ENCODE data around the gene ZBTB7C.

Gene ZBTB7C

GRCh38 chr18:48188609-48189008, 220.6 kb downstream of the ZBTB7C start:
- no peak for TF ChIP-seq CTCF (IDR thresholded peaks at IDR 0.05)

GRCh38 chr18:48186861-48187260, 222.3 kb downstream of the ZBTB7C start:
- no peak for TF ChIP-seq CTCF (IDR thresholded peaks at IDR 0.05)

GRCh38 chr18:48186131-48186766, 222.9 kb downstream of the ZBTB7C start:
- no peak for TF ChIP-seq CTCF (IDR thresholded peaks at IDR 0.05)

- no peak for TF ChIP-seq CTCF (IDR thresholded peaks at IDR 0.05)
Observed at GRCh38 chr18:48184118-48184517, 225.1 kb downstream of the ZBTB7C start.

- TF ChIP-seq CTCF (IDR thresholded peaks at IDR 0.05): no peak
Observed at GRCh38 chr18:48183613-48184012, 225.6 kb downstream of the ZBTB7C start.

- no peak for TF ChIP-seq CTCF (IDR thresholded peaks at IDR 0.05)
Observed at GRCh38 chr18:48182779-48183178, 226.4 kb downstream of the ZBTB7C start.

GRCh38 chr18:48181857-48182256, 227.3 kb downstream of the ZBTB7C start:
- TF ChIP-seq CTCF (IDR thresholded peaks at IDR 0.05): no peak

Measured in LNCAP (cell line).